ENCODE data around the gene NCOA1. TPM values are rescaled to one million over a fixed set of nuclear protein-coding genes. Genes with fewer than 3 reads are reported as not detected.

NCOA1 gene
- total RNA-seq, 1 experiment from 2014 or later, result 37.1 TPM

GRCh38 chr2:24620936-24621335 lies 129.9 kb downstream of the NCOA1 start:
- POLR2A ChIA-PET, result no interaction called here
- peaks cover under 1% of the 10 kb centered on the region for H3K4me1 Mint-ChIP-seq (ENCODE audit: low read depth, unreplicated experiment)

DNA sequence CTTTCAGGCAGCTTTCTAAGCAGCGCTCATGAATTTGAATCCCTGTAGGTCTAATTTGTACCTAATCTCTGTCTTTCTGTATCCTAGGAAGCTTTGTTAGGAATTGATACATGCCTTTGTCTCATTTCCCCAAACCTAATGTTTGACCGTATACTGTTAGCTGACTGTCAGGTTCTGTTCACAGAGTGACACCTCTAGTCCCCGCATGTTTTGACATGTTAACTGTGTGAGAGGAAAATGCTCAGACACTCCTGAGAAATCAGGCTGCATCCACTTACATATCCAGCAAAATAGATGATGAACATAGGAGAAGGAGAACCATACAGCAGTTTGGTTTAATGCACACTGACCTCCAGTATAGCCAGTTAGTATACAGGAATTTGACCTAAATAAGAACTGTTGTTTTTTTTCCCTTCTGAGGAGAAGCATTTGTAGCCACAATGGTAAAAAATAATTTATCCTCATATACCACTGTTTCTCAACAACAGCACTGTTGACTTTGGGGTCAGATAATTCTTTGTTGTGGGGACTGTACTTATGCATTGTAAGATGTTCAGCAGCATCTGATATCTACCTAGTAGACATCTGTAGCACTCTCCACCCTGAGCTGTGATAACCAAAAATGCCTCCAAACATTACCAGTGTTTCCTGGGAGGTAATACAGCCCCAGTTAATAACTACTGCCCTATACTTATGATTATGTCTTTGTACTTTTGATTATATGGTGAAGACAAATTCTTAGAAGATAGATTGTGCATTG lies 130.9 kb downstream of the NCOA1 start:
- H3K36me3 Mint-ChIP-seq (ENCODE audit: insufficient read depth, unreplicated experiment), result no peaks in the 10 kb centered on the region
- peaks cover 6% of the 10 kb centered on the region for H3K4me1 Mint-ChIP-seq (ENCODE audit: low read depth, unreplicated experiment)
- H3K27ac Mint-ChIP-seq (ENCODE audit: unreplicated experiment), result no peak overlapping the region
- no TSS peak for BruUV-seq (replicated peaks)
- no peaks in the 10 kb centered on the region for H3K9me3 ChIP-seq
- H3K4me3 ChIP-seq (ENCODE audit: low read depth, low read length), result no peak overlapping the region
- TF ChIP-seq, protein P1, sequence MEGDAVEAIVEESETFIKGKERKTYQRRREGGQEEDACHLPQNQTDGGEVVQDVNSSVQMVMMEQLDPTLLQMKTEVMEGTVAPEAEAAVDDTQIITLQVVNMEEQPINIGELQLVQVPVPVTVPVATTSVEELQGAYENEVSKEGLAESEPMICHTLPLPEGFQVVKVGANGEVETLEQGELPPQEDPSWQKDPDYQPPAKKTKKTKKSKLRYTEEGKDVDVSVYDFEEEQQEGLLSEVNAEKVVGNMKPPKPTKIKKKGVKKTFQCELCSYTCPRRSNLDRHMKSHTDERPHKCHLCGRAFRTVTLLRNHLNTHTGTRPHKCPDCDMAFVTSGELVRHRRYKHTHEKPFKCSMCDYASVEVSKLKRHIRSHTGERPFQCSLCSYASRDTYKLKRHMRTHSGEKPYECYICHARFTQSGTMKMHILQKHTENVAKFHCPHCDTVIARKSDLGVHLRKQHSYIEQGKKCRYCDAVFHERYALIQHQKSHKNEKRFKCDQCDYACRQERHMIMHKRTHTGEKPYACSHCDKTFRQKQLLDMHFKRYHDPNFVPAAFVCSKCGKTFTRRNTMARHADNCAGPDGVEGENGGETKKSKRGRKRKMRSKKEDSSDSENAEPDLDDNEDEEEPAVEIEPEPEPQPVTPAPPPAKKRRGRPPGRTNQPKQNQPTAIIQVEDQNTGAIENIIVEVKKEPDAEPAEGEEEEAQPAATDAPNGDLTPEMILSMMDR (IDR thresholded peaks at IDR 0.05; ENCODE audit: insufficient read depth in 1 of 2, low read depth in 1 of 2, low read length in 1 of 2, severe bottlenecking in 1 of 2, unreplicated experiment in 1 of 2), result no peak
- ChIA-PET POLR2A (no interaction called here), CTCF (no interaction called here)
- no peaks in the 10 kb centered on the region for H3K27me3 Mint-ChIP-seq (ENCODE audit: insufficient read depth, unreplicated experiment)
- no peak overlapping the region for H3K4me3 Mint-ChIP-seq (ENCODE audit: unreplicated experiment)
- DNase-seq, result no peak
- no peaks in the 10 kb centered on the region for H3K36me3 ChIP-seq (ENCODE audit: control insufficient read depth, insufficient read depth, low read length)
- no peaks in the 10 kb centered on the region for H3K9me3 Mint-ChIP-seq (ENCODE audit: unreplicated experiment)
- intact Hi-C loops (cut with micrococcal nuclease; ENCODE audit: unreplicated experiment), result no loop called here
- peaks cover 5% of the 10 kb centered on the region; the same call in 1 of the 2 replicates for H3K4me1 ChIP-seq
- H3K27me3 ChIP-seq (replicated peaks; ENCODE audit: control insufficient read depth, insufficient read depth, low read length), result no peaks in the 10 kb centered on the region

More at GRCh38 chr2:24620936-24621335, 129.9 kb downstream of the NCOA1 start:
- no peak overlapping the region for H3K27ac Mint-ChIP-seq (ENCODE audit: unreplicated experiment)
- intact Hi-C loops (cut with micrococcal nuclease; ENCODE audit: unreplicated experiment), result no loop called here
- peak in 1 of 2 experiments; percentile 22 for DNase-seq
- H3K9me3 Mint-ChIP-seq (ENCODE audit: unreplicated experiment), result no peaks in the 10 kb centered on the region
- peaks cover 5% of the 10 kb centered on the region; the same call in 1 of the 2 replicates for H3K4me1 ChIP-seq
- no peaks in the 10 kb centered on the region for H3K36me3 Mint-ChIP-seq (ENCODE audit: insufficient read depth, unreplicated experiment)
- TF ChIP-seq, protein P1 (IDR thresholded peaks at IDR 0.05; ENCODE audit: insufficient read depth in 1 of 2, low read depth in 1 of 2, low read length in 1 of 2, severe bottlenecking in 1 of 2, unreplicated experiment in 1 of 2), result no peak
- H3K9me3 ChIP-seq, result no peaks in the 10 kb centered on the region
- no peaks in the 10 kb centered on the region for H3K27me3 ChIP-seq (replicated peaks; ENCODE audit: control insufficient read depth, insufficient read depth, low read length)
- no peaks in the 10 kb centered on the region for H3K27me3 Mint-ChIP-seq (ENCODE audit: insufficient read depth, unreplicated experiment)
- no peak overlapping the region for H3K4me3 ChIP-seq (ENCODE audit: low read depth, low read length)
- CTCF ChIA-PET, result no interaction called here
- BruUV-seq (replicated peaks), result no TSS peak
- no peak overlapping the region for H3K4me3 Mint-ChIP-seq (ENCODE audit: unreplicated experiment)
- H3K36me3 ChIP-seq (ENCODE audit: control insufficient read depth, insufficient read depth, low read length), result no peaks in the 10 kb centered on the region

- TF ChIP-seq, protein P1 (IDR thresholded peaks at IDR 0.05; ENCODE audit: insufficient read depth in 1 of 2, low read depth in 1 of 2, low read length in 1 of 2, severe bottlenecking in 1 of 2, unreplicated experiment in 1 of 2), result no peak
- Mint-ChIP-seq H3K27ac (ENCODE audit: unreplicated experiment) (no peak overlapping the region), H3K9me3 (ENCODE audit: unreplicated experiment) (no peaks in the 10 kb centered on the region), H3K36me3 (ENCODE audit: insufficient read depth, unreplicated experiment) (no peaks in the 10 kb centered on the region), H3K4me3 (ENCODE audit: unreplicated experiment) (no peak overlapping the region), H3K4me1 (ENCODE audit: low read depth, unreplicated experiment) (peaks cover 8% of the 10 kb centered on the region), H3K27me3 (ENCODE audit: insufficient read depth, unreplicated experiment) (no peaks in the 10 kb centered on the region)
- DNase-seq, result no peak
- Histone ChIP-seq H3K36me3 (ENCODE audit: control insufficient read depth, insufficient read depth, low read length) (no peaks in the 10 kb centered on the region), H3K4me3 (ENCODE audit: low read depth, low read length) (no peak overlapping the region), H3K27me3 (replicated peaks; ENCODE audit: control insufficient read depth, insufficient read depth, low read length) (no peaks in the 10 kb centered on the region), H3K9me3 (no peaks in the 10 kb centered on the region), H3K4me1 (peaks cover 5% of the 10 kb centered on the region; the same call in 1 of the 2 replicates)
- POLR2A ChIA-PET, result no interaction called here
- CTCF ChIA-PET, result no interaction called here
- intact Hi-C loops (cut with micrococcal nuclease; ENCODE audit: unreplicated experiment), result no loop called here
- BruUV-seq (replicated peaks), result no TSS peak
Observed at GRCh38 chr2:24623535-24623934, 132.5 kb downstream of the NCOA1 start.

All from Caco-2 (cell line).